Smooth muscle cell (in vitro differentiated cells): Measurements from ENCODE around the gene CLDN20. TPM values are rescaled to one million over a fixed set of nuclear protein-coding genes. Genes with fewer than 3 reads are reported as not detected.
"Not testable (repeated sequence)": the region's sequence is repeated elsewhere in the genome, so short reads cannot be mapped to it uniquely, and the experiment has no call there.

Experiments used
- DNase-seq: peaks from one replicate; lab custom pipeline; 2025; ENCODE audit not compliant: unreplicated experiment; lab: John Stamatoyannopoulos, UW
- H2AFZ ChIP-seq: fragments of 200-600 bp; sonication (generic); 2 replicates; pipeline ENCODE4 v1.6.0; 2016; ENCODE audit warnings: antibody characterized with exemption, low read depth, mild to moderate bottlenecking
- H3F3A ChIP-seq: fragments of 200-600 bp; sonication (generic); 2 replicates; pipeline ENCODE4 v1.6.0; 2017; ENCODE audit warnings: antibody characterized with exemption, low read depth
- H3K27ac ChIP-seq: fragments of 200-600 bp; sonication (generic); 2 replicates; pipeline ENCODE4 v1.5.1; 2016; ENCODE audit warnings: low read depth, mild to moderate bottlenecking
- H3K27me3 ChIP-seq: fragments of 200-600 bp; sonication (generic); 2 replicates; pipeline ENCODE4 v1.6.1; 2016; ENCODE audit warnings: low read depth, mild to moderate bottlenecking
- H3K36me3 ChIP-seq: fragments of 200-600 bp; sonication (generic); 2 replicates; pipeline ENCODE4 v1.5.1; 2016; ENCODE audit warnings: low read depth
- H3K4me1 ChIP-seq: fragments of 200-600 bp; sonication (generic); 2 replicates; pipeline ENCODE4 v1.5.1; 2016; ENCODE audit warnings: low read depth
- H3K4me2 ChIP-seq: fragments of 200-600 bp; sonication (generic); 2 replicates; pipeline ENCODE4 v1.6.0; 2016; ENCODE audit warnings: mild to moderate bottlenecking
- H3K4me3 ChIP-seq: fragments of 200-600 bp; sonication (generic); 2 replicates; pipeline ENCODE4 v1.5.1; 2016; ENCODE audit warnings: mild to moderate bottlenecking
- H3K79me2 ChIP-seq: fragments of 200-600 bp; sonication (generic); 2 replicates; pipeline ENCODE4 v1.6.0; 2016; ENCODE audit warnings: low read depth, mild to moderate bottlenecking
- H3K9ac ChIP-seq: fragments of 200-600 bp; sonication (generic); 2 replicates; pipeline ENCODE4 v1.6.0; 2016; ENCODE audit warnings: low read depth
- H3K9me3 ChIP-seq: fragments of 200-600 bp; sonication (generic); replicated peaks from 2 replicates; pipeline ENCODE4 v1.5.1; 2016; ENCODE audit warnings: low read depth
- H4K20me1 ChIP-seq: fragments of 200-600 bp; sonication (generic); 2 replicates; pipeline ENCODE4 v1.6.0; 2016; ENCODE audit warnings: low read depth
- CTCF ChIP-seq: fragments of 200-600 bp; sonication (generic); IDR thresholded peaks from 2 replicates; pipeline ENCODE4 v1.5.1; 2017; ENCODE audit warnings: borderline replicate concordance, mild to moderate bottlenecking, antibody characterized with exemption; ENCODE audit not compliant: insufficient read depth, poor library complexity, severe bottlenecking
- WGBS: methylation state at CpG from one replicate; pipeline ENCODE4 v1.1.7; 2016; ENCODE audit warnings: low lambda C conversion rate; 5-methylcytosine and 5-hydroxymethylcytosine counted together
- polyA plus RNA-seq: library from polyadenylated mRNA; unstranded; fragments of >200 nt; fragmentation: Nextera tagmentation; extraction: Ambion mirVana; gene quantifications from 2 replicates; pipeline ENCODE4 v1.2.1, GENCODE V29; 2016
- total RNA-seq: library from RNA; depleted of rRNA; stranded (reverse); fragments of >200 nt; gene quantifications from 2 replicates; pipeline ENCODE4 v1.2.3, GENCODE V29; 2014

CLDN20 gene
- total and polyA plus RNA-seq, 2 experiments from 2014 or later, result not detected

GRCh38 chr6:155268088-155268867, 4.5 kb downstream of the CLDN20 start:
- peak; percentile 59 for TF ChIP-seq CTCF
- WGBS, result 50% methylated on average over 3 of the region's 5 CpGs
- not testable (repeated sequence) for H3K79me2 ChIP-seq, H3K4me3 ChIP-seq, DNase-seq, H3K36me3 ChIP-seq, H4K20me1 ChIP-seq, H3K27me3 ChIP-seq, H3K9me3 ChIP-seq, H3K9ac ChIP-seq, H2AFZ ChIP-seq
- peak overlapping the region; percentile 31 for H3K4me2 ChIP-seq
- peaks cover 29% of the 10 kb centered on the region for H3K4me1 ChIP-seq
- H3F3A ChIP-seq, result peaks cover 10% of the 10 kb centered on the region
- peak overlapping the region; percentile 34 for H3K27ac ChIP-seq

- TF ChIP-seq CTCF, result no peak
- Histone ChIP-seq H3K4me3 (no peak overlapping the region), H3K79me2 (peaks cover 4% of the 10 kb centered on the region), H3K9me3 (no peaks in the 10 kb centered on the region), H3K27ac (no peak overlapping the region), H3K4me1 (peaks cover 43% of the 10 kb centered on the region), H3K27me3 (no peaks in the 10 kb centered on the region), H3K9ac (no peak overlapping the region), H4K20me1 (no peaks in the 10 kb centered on the region), H3K4me2 (no peak overlapping the region), H2AFZ (no peak overlapping the region), H3K36me3 (no peaks in the 10 kb centered on the region), H3F3A (peaks cover 19% of the 10 kb centered on the region)
- no peak for DNase-seq
- WGBS, result 55% methylated on average over 3 of the region's 3 CpGs
Observed at GRCh38 chr6:155269765-155270164, 6.0 kb downstream of the CLDN20 start.

GRCh38 chr6:155270561-155271091, 6.8 kb downstream of the CLDN20 start:
- Histone ChIP-seq H3K9ac (no peak overlapping the region), H4K20me1 (no peaks in the 10 kb centered on the region), H3K79me2 (peaks cover 4% of the 10 kb centered on the region), H3K36me3 (no peaks in the 10 kb centered on the region), H3K9me3 (no peaks in the 10 kb centered on the region), H3K27ac (no peak overlapping the region), H3K4me1 (peaks cover 47% of the 10 kb centered on the region), H3F3A (peaks cover 24% of the 10 kb centered on the region), H3K4me3 (no peak overlapping the region), H2AFZ (no peak overlapping the region), H3K4me2 (no peak overlapping the region), H3K27me3 (no peaks in the 10 kb centered on the region)
- no peak for DNase-seq
- WGBS, result 78% methylated on average over 7 of the region's 7 CpGs
- TF ChIP-seq CTCF, result no peak

- Histone ChIP-seq H3K27ac (no peak overlapping the region), H3K9me3 (no peaks in the 10 kb centered on the region), H3K36me3 (no peaks in the 10 kb centered on the region), H3K27me3 (no peaks in the 10 kb centered on the region), H4K20me1 (no peaks in the 10 kb centered on the region), H3K9ac (no peak overlapping the region), H3K4me1 (peaks cover 53% of the 10 kb centered on the region), H3K79me2 (peaks cover 4% of the 10 kb centered on the region), H3F3A (peaks cover 25% of the 10 kb centered on the region), H2AFZ (no peak overlapping the region), H3K4me3 (no peak overlapping the region), H3K4me2 (no peak overlapping the region)
- TF ChIP-seq CTCF, result no peak
- DNase-seq, result no peak
Observed at GRCh38 chr6:155271145-155271544, 7.3 kb downstream of the CLDN20 start.
